B cell (primary cell): ENCODE results near the gene TCTN3. TPM values are rescaled to one million over a fixed set of nuclear protein-coding genes. Genes with fewer than 3 reads are reported as not detected.

Source experiments
- ATAC-seq: fragments of 200-7000 bp; cut with Tn5 transposase; one replicate; pipeline ENCODE4 v1.10.0; 2021; ENCODE audit warnings: low read depth, mild to moderate bottlenecking, moderate number of reproducible peaks, moderate library complexity
- CTCF ChIA-PET: fragments of 350-600 bp; sonication (Branson Sonifier 250); formaldehyde crosslinking; loops from one replicate; lab custom pipeline; 2021; ENCODE audit warnings: antibody characterized with exemption, inconsistent platforms; lab: Charles Lee
- POLR2A ChIA-PET: fragments of 350-600 bp; sonication (Branson Sonifier 250); formaldehyde crosslinking; loops from one replicate; lab custom pipeline; 2021; ENCODE audit warnings: antibody characterized with exemption; lab: Charles Lee
- DNase-seq: peaks from one replicate; pipeline ENCODE4 v3.0.0; 2013
- H2AFZ ChIP-seq: 2 replicates; pipeline ENCODE4 v1.6.1; 2012; ENCODE audit warnings: mild to moderate bottlenecking, low read depth, low read length; ENCODE audit not compliant: insufficient read depth, poor library complexity, severe bottlenecking
- H3K27ac ChIP-seq, 2 donors: 1 replicate in 1 of 2; 2 replicates in 1 of 2; pipeline ENCODE4 v1.5.1; 2012 to 2013; ENCODE audit warnings: low read length in 2 of 2, mild to moderate bottlenecking in 2 of 2, moderate library complexity in 1 of 2
- H3K27me3 ChIP-seq, 4 experiments: fragments of 200-600 bp in 1 of 4; sonication (generic) in 1 of 4; replicated peaks in 1 of 4; 1 replicate in 2 of 4; 2 replicates in 2 of 4; pipeline versions ENCODE4 v1.6.1 to v1.7.0; 2013 to 2016; ENCODE audit warnings: low read length in 3 of 4, mild to moderate bottlenecking in 2 of 4, mixed read lengths in 1 of 4, moderate library complexity in 1 of 4; ENCODE audit not compliant: insufficient read depth in 4 of 4, control insufficient read depth in 3 of 4; ENCODE audit errors: control extremely low read depth in 1 of 4
- H3K36me3 ChIP-seq, 2 experiments: replicated peaks in 1 of 2; 1 replicate in 1 of 2; 2 replicates in 1 of 2; pipeline versions ENCODE4 v1.6.1 to v1.7.1; 2013; ENCODE audit warnings: low read length in 1 of 2; ENCODE audit not compliant: insufficient read depth in 2 of 2, control insufficient read depth in 1 of 2; ENCODE audit errors: control extremely low read depth in 1 of 2, extremely low read depth in 1 of 2
- H3K4me1 ChIP-seq, 2 donors: fragments of 200-600 bp in 1 of 2; sonication (generic) in 1 of 2; 1 replicate in 1 of 2; 2 replicates in 1 of 2; pipeline versions ENCODE4 v1.5.1 to v1.6.1; 2013 to 2017; ENCODE audit warnings: low read length in 2 of 2; ENCODE audit not compliant: control insufficient read depth in 2 of 2, insufficient read depth in 2 of 2
- H3K4me2 ChIP-seq: replicated peaks from 2 replicates; pipeline ENCODE3; 2012; ENCODE audit warnings: mild to moderate bottlenecking, low read depth, low read length; ENCODE audit not compliant: poor library complexity, severe bottlenecking
- H3K4me3 ChIP-seq, 5 experiments: fragments of 200-600 bp in 1 of 5; sonication (generic) in 1 of 5; 1 replicate in 3 of 5; 2 replicates in 2 of 5; pipeline versions ENCODE4 v1.5.1 to v1.7.0; 2011 to 2016; ENCODE audit warnings: low read length in 4 of 5, mild to moderate bottlenecking in 4 of 5, low read depth in 2 of 5, control low read depth in 1 of 5, moderate library complexity in 1 of 5; ENCODE audit not compliant: insufficient read depth in 1 of 5; ENCODE audit errors: control extremely low read depth in 1 of 5, extremely low read depth in 1 of 5
- H3K79me2 ChIP-seq: fragments of 200-600 bp; sonication (generic); one replicate; pipeline ENCODE4 v1.6.0; 2016; ENCODE audit warnings: low read length; ENCODE audit not compliant: control insufficient read depth, insufficient read depth
- H3K9ac ChIP-seq: fragments of 200-600 bp; sonication (generic); 2 replicates; pipeline ENCODE4 v1.6.1; 2017; ENCODE audit warnings: mild to moderate bottlenecking, low read length, moderate library complexity
- H3K9me3 ChIP-seq, 3 donors: one replicate each; pipeline versions ENCODE4 v1.6.1 to v1.7.1; 2013; ENCODE audit warnings: low read length in 2 of 3; ENCODE audit not compliant: control insufficient read depth in 2 of 3, insufficient read depth in 1 of 3; ENCODE audit errors: control extremely low read depth in 1 of 3
- H4K20me1 ChIP-seq: 2 replicates; pipeline ENCODE4 v1.6.0; 2012; ENCODE audit warnings: mild to moderate bottlenecking, low read length; ENCODE audit not compliant: insufficient read depth, control insufficient read depth, poor library complexity, severe bottlenecking
- H3K27ac Mint-ChIP-seq: one replicate; pipeline ENCODE4 v1.8.0; 2021; ENCODE audit warnings: mixed read lengths
- H3K27me3 Mint-ChIP-seq: one replicate; pipeline ENCODE4 v1.8.0; 2021; ENCODE audit warnings: mixed read lengths
- H3K4me1 Mint-ChIP-seq: one replicate; pipeline ENCODE4 v1.8.0; 2021; ENCODE audit warnings: mixed read lengths
- H3K4me3 Mint-ChIP-seq: one replicate; pipeline ENCODE4 v1.8.0; 2021; ENCODE audit warnings: mixed read lengths
- H3K9me3 Mint-ChIP-seq: one replicate; pipeline ENCODE4 v1.8.0; 2022; ENCODE audit warnings: mixed read lengths; ENCODE audit not compliant: insufficient read depth
- EZH2 ChIP-seq: IDR thresholded peaks from 2 replicates; pipeline ENCODE4 v1.6.1; 2012; ENCODE audit warnings: borderline replicate concordance, low read depth, mild to moderate bottlenecking, moderate library complexity, low read length; ENCODE audit not compliant: insufficient read depth, poor library complexity, severe bottlenecking
- WGBS: methylation state at CpG from one replicate; pipeline ENCODE4 v1.1.5; 2013; ENCODE audit warnings: missing lambda C conversion rate; ENCODE audit not compliant: insufficient coverage; 5-methylcytosine and 5-hydroxymethylcytosine counted together
- intact Hi-C: fragments of 100-400 bp; cut with micrococcal nuclease; formaldehyde crosslinking; loops from one replicate; pipeline ENCODE4 v1.10.0; 2022
- polyA plus RNA-seq: library from polyadenylated mRNA; depleted of rRNA; stranded (reverse); fragments of >200 nt; gene quantifications from 2 replicates; pipeline ENCODE4 v1.2.3, GENCODE V29; 2012
- total RNA-seq, 2 donors: library from RNA; stranded (reverse); fragments of 120-200 nt in 1 of 2; gene quantifications; 1 replicate in 1 of 2; 2 replicates in 1 of 2; pipeline versions ENCODE4 v1.2.3 to v1.2.4, GENCODE V29; 2013 to 2022
- TF ChIP-seq, protein P1 (sequence below): fragments of 200-600 bp; IDR thresholded peaks from one replicate; pipeline ENCODE4 v1.8.0; 2022; ENCODE audit warnings: antibody characterized with exemption, mild to moderate bottlenecking

The TCTN3 gene
- total and polyA plus RNA-seq, 2 donors (not counting 1 experiment from before 2014, with no cell fraction given) = 16.9 to 34.1 TPM

- H3K4me3 ChIP-seq = no peak overlapping the region
- H3K27me3 ChIP-seq = no peaks in the 10 kb centered on the region
- no peaks in the 10 kb centered on the region for H3K4me1 Mint-ChIP-seq
- H3K9me3 Mint-ChIP-seq = no peaks in the 10 kb centered on the region
- no peak overlapping the region for H3K9ac ChIP-seq
- WGBS = 100% methylated on average over 4 of the region's 4 CpGs
- intact Hi-C loops = no loop called here
- no peak overlapping the region for H3K27ac ChIP-seq
- H3K27me3 Mint-ChIP-seq = no peaks in the 10 kb centered on the region
- no peaks in the 10 kb centered on the region for H4K20me1 ChIP-seq
- POLR2A ChIA-PET = no interaction called here
- no peak overlapping the region for H3K4me3 Mint-ChIP-seq
- peaks cover 16 to 79% of the 10 kb centered on the region in 2 experiments for H3K36me3 ChIP-seq
- DNase-seq (no peak), ATAC-seq (no peak)
- TF ChIP-seq, protein P1, sequence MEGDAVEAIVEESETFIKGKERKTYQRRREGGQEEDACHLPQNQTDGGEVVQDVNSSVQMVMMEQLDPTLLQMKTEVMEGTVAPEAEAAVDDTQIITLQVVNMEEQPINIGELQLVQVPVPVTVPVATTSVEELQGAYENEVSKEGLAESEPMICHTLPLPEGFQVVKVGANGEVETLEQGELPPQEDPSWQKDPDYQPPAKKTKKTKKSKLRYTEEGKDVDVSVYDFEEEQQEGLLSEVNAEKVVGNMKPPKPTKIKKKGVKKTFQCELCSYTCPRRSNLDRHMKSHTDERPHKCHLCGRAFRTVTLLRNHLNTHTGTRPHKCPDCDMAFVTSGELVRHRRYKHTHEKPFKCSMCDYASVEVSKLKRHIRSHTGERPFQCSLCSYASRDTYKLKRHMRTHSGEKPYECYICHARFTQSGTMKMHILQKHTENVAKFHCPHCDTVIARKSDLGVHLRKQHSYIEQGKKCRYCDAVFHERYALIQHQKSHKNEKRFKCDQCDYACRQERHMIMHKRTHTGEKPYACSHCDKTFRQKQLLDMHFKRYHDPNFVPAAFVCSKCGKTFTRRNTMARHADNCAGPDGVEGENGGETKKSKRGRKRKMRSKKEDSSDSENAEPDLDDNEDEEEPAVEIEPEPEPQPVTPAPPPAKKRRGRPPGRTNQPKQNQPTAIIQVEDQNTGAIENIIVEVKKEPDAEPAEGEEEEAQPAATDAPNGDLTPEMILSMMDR = no peak
- no peak for TF ChIP-seq EZH2
- no peaks in the 10 kb centered on the region for H3K4me1 ChIP-seq
- no peak overlapping the region for H3K4me2 ChIP-seq
- CTCF ChIA-PET = no interaction called here
- no peak overlapping the region for H3K27ac Mint-ChIP-seq
- H3K79me2 ChIP-seq = no peaks in the 10 kb centered on the region
- no peaks in the 10 kb centered on the region for H3K9me3 ChIP-seq
- H2AFZ ChIP-seq = no peak overlapping the region
Observed at GRCh38 chr10:95637911-95638310, 55.8 kb downstream of the TCTN3 start.

GRCh38 chr10:95637140-95637539 lies 56.6 kb downstream of the TCTN3 start:
- Histone ChIP-seq H3K4me1 (no peaks in the 10 kb centered on the region), H3K9ac (no peak overlapping the region), H2AFZ (no peak overlapping the region), H3K27ac (no peak overlapping the region), H3K4me2 (no peak overlapping the region), H3K4me3 (no peak overlapping the region), H3K36me3 (peaks cover 18 to 78% of the 10 kb centered on the region in 2 experiments), H3K27me3 (no peaks in the 10 kb centered on the region), H4K20me1 (no peaks in the 10 kb centered on the region), H3K79me2 (no peaks in the 10 kb centered on the region), H3K9me3 (no peaks in the 10 kb centered on the region)
- POLR2A ChIA-PET = no interaction called here
- H3K27ac Mint-ChIP-seq = no peak overlapping the region
- CTCF ChIA-PET = interaction anchor here (1.3 kb wide), 1 partner anchor 228 kb away, joined by 3 read pairs; no protein-coding TSS in a partner anchor
- no peak for TF ChIP-seq EZH2
- TF ChIP-seq, protein P1 = no peak
- no peak overlapping the region for H3K4me3 Mint-ChIP-seq
- ATAC-seq (no peak), DNase-seq (no peak)
- intact Hi-C loops = no loop called here
- 100% methylated on average over 5 of the region's 10 CpGs for WGBS
- H3K9me3 Mint-ChIP-seq = no peaks in the 10 kb centered on the region
- no peaks in the 10 kb centered on the region for H3K27me3 Mint-ChIP-seq
- H3K4me1 Mint-ChIP-seq = no peaks in the 10 kb centered on the region
